Parathyroid adenoma (tissue), 2 donors: ENCODE data around the gene NECAB3.

Experiments
- H2AFZ ChIP-seq: fragments of 300-600 bp; sonication (generic); one replicate; pipeline ENCODE4 v1.7.0; 2017; ENCODE audit warnings: antibody characterized with exemption, mild to moderate bottlenecking
- H3K27ac ChIP-seq: fragments of 300-600 bp; sonication (generic); one replicate; pipeline ENCODE4 v1.7.0; 2017
- H3K27me3 ChIP-seq: fragments of 300-600 bp; sonication (generic); one replicate; pipeline ENCODE4 v1.7.0; 2017; ENCODE audit warnings: low read length; ENCODE audit not compliant: control insufficient read depth, insufficient read depth
- H3K36me3 ChIP-seq: fragments of 300-600 bp; sonication (generic); one replicate; pipeline ENCODE4 v1.7.0; 2017; ENCODE audit warnings: low read length; ENCODE audit not compliant: control insufficient read depth, insufficient read depth
- H3K4me1 ChIP-seq: fragments of 300-600 bp; sonication (generic); one replicate; pipeline ENCODE4 v1.7.0; 2017; ENCODE audit warnings: control low read depth
- H3K4me2 ChIP-seq: fragments of 300-600 bp; sonication (generic); one replicate; pipeline ENCODE4 v1.7.0; 2017; ENCODE audit warnings: low read length
- H3K4me3 ChIP-seq: fragments of 300-600 bp; sonication (generic); one replicate; pipeline ENCODE4 v1.7.0; 2017; ENCODE audit warnings: low read depth, low read length
- H3K79me2 ChIP-seq: fragments of 300-600 bp; sonication (generic); one replicate; pipeline ENCODE4 v1.7.0; 2017; ENCODE audit warnings: control low read depth
- H3K9ac ChIP-seq: fragments of 300-600 bp; sonication (generic); one replicate; pipeline ENCODE4 v1.7.0; 2017; ENCODE audit warnings: mild to moderate bottlenecking
- H3K9me3 ChIP-seq: fragments of 300-600 bp; sonication (generic); one replicate; pipeline ENCODE4 v1.7.0; 2017; ENCODE audit warnings: low read length; ENCODE audit not compliant: control insufficient read depth
- CTCF ChIP-seq: fragments of 300-600 bp; sonication (generic); IDR thresholded peaks from one replicate; pipeline ENCODE4 v1.7.0; 2017; ENCODE audit warnings: antibody characterized with exemption, mild to moderate bottlenecking
- donor health status: primary hyperparathyroidism.

The NECAB3 gene

GRCh38 chr20:33687370-33687915 is 13.2 kb upstream of the NECAB3 start:
- no peak for TF ChIP-seq CTCF
- no peak overlapping the region for H3K9ac ChIP-seq

DNA sequence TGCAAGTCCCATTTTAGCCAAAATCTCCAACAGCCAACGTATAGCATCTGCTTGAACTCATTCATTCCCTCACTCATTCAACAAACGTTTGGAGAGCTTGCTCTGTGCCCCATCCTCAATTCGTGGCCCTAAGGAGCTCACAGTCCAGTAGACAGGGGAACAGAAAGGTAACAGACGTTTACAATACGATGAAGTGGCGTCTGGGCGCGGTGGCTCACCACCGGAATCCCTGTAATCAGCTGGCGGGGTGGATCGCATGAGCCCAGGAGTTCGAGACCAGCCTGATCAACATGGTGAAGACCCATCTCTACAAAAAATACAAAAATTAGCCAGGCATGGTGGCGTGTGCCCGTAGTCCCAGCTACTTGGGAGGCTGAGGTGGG is 12.7 kb upstream of the NECAB3 start:
- Histone ChIP-seq H3K4me2 (peak overlapping the region; percentile 77), H3K79me2 (no peaks in the 10 kb centered on the region), H3K4me3 (no peak overlapping the region), H3K27me3 (no peaks in the 10 kb centered on the region), H3K36me3 (no peaks in the 10 kb centered on the region), H3K9me3 (no peaks in the 10 kb centered on the region), H3K4me1 (peaks cover 8% of the 10 kb centered on the region), H3K9ac (no peak overlapping the region), H3K27ac (peak overlapping the region; percentile 42), H2AFZ (peak overlapping the region; percentile 96)
- no peak for TF ChIP-seq CTCF

More at GRCh38 chr20:33687370-33687915, 13.2 kb upstream of the NECAB3 start:
- Histone ChIP-seq H3K4me1 (peaks cover 8% of the 10 kb centered on the region), H2AFZ (peak overlapping the region; percentile 96), H3K36me3 (no peaks in the 10 kb centered on the region), H3K4me2 (no peak overlapping the region), H3K27me3 (no peaks in the 10 kb centered on the region), H3K4me3 (no peak overlapping the region), H3K27ac (no peak overlapping the region), H3K79me2 (no peaks in the 10 kb centered on the region), H3K9me3 (no peaks in the 10 kb centered on the region)

DNA sequence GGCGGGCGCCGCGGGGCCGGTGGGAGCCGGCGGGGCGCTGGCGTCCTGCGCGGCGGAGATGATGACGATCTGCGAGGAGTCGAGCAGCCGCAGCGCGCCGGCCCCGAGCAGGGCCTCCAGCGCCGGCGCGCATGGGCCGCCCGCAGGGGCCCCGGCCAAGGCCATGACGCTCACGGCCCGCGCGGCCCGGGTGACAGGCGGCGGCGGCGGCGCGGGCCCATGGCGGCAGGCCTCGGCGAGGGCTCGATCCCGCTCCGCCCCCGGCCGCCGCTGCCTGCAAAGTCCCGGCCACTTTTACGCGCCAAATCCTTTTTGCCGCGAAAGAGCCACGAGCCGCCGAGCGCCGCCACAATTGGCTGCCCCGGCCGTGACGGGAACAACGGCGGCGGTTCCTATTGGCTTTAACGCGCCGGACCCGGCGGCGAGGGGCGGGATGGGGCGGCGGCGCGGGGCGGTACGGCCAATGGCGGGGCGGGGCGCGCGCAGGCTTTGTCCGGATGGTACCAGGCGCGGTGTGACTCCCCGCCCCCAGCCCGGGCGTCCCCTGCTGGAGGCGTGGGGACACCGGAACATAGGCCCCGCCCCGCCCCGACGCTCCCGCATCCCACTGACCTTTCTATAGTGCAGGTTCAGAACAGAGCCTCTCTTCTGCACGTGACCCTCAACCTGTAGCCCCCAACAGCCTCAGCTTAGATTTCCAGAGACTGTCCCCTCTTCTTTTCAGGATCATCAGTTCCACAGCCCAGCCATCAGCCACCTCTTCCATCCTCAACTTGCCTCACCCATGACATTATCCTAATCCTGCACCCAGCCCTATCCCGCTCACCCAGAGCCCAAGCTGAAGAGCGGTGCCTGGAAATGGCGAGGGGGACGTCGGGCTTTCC is 12.1 kb upstream of the NECAB3 start, which contains the start of gene E2F1:
TSS of gene E2F1 (minus strand) at position 286 of the 884 bp plus-strand sequence. CDS start at position 165, 121 bp downstream.
- Histone ChIP-seq H3K9ac (no peak within 1 kb of the TSS), H3K27me3 (no peaks in the 10 kb centered on the region), H3K4me3 (peak within 1 kb of the TSS; percentile 29), H3K79me2 (no peaks in the 10 kb centered on the region), H3K4me1 (peaks cover 8% of the 10 kb centered on the region), H3K27ac (peak within 1 kb of the TSS; percentile 42), H2AFZ (peak within 1 kb of the TSS; percentile 96), H3K36me3 (no peaks in the 10 kb centered on the region), H3K9me3 (no peaks in the 10 kb centered on the region), H3K4me2 (peak within 1 kb of the TSS; percentile 77)
- peak; percentile 53 for TF ChIP-seq CTCF

- TF ChIP-seq CTCF: no peak
- Histone ChIP-seq H3K27me3 (no peaks in the 10 kb centered on the region), H3K9me3 (no peaks in the 10 kb centered on the region), H3K79me2 (no peaks in the 10 kb centered on the region), H3K36me3 (no peaks in the 10 kb centered on the region), H3K9ac (no peak overlapping the region), H3K4me3 (no peak overlapping the region), H3K27ac (no peak overlapping the region), H2AFZ (peak overlapping the region; percentile 53), H3K4me1 (peaks cover 8% of the 10 kb centered on the region), H3K4me2 (peak overlapping the region; percentile 10)
These were observed 11.3 kb upstream of the NECAB3 start for GRCh38 chr20:33685328-33686099.
